Measurements from ENCODE around the gene NOS1AP. TPM values are rescaled to one million over a fixed set of nuclear protein-coding genes. Genes with fewer than 3 reads are reported as not detected.

Gene NOS1AP
- total RNA-seq, 2 donors from 2014 or later: 3.1 to 4.0 TPM

DNA sequence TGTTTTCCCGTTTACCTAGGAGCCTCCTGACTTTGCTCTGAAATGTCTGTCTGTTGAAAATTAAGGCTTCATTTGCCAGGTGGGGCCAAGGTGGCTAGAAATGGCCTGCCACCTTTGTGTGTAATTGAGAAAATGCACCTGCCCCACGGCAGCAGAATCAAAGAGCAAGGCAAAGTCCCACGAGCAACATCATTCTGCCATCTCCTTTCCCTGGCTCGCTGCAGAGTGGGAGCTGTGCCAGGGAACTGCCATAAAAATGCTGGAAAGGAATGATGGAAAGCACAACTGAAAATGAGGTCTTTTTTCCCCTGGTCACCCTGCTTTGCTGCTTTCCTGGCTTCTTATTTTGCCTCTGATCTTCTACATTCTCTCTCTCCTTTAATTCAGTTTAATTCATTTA lies 40.3 kb upstream of the NOS1AP start:
- ATAC-seq (no peak), DNase-seq (no peak)
- Histone ChIP-seq H3K4me3 (no peak overlapping the region), H3K27me3 (no peaks in the 10 kb centered on the region), H3K9me3 (no peaks in the 10 kb centered on the region), H3K36me3 (replicated peaks in 1 of 2; ENCODE audit: insufficient read depth in 1 of 2, low read depth in 2 of 2) (no peaks in the 10 kb centered on the region), H3K27ac (no peak overlapping the region), H3K4me1 (peaks cover 5% of the 10 kb centered on the region)
- WGBS, 2 donors: 24 to 38% methylated on average over 4 of the region's 4 CpGs
- intact Hi-C loops (cut with DNase I): no loop called here
- TF ChIP-seq, protein P1, sequence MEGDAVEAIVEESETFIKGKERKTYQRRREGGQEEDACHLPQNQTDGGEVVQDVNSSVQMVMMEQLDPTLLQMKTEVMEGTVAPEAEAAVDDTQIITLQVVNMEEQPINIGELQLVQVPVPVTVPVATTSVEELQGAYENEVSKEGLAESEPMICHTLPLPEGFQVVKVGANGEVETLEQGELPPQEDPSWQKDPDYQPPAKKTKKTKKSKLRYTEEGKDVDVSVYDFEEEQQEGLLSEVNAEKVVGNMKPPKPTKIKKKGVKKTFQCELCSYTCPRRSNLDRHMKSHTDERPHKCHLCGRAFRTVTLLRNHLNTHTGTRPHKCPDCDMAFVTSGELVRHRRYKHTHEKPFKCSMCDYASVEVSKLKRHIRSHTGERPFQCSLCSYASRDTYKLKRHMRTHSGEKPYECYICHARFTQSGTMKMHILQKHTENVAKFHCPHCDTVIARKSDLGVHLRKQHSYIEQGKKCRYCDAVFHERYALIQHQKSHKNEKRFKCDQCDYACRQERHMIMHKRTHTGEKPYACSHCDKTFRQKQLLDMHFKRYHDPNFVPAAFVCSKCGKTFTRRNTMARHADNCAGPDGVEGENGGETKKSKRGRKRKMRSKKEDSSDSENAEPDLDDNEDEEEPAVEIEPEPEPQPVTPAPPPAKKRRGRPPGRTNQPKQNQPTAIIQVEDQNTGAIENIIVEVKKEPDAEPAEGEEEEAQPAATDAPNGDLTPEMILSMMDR (IDR thresholded peaks at IDR 0.05): no peak
- TF ChIP-seq POLR2A (IDR thresholded peaks at IDR 0.05): no peak

DNA sequence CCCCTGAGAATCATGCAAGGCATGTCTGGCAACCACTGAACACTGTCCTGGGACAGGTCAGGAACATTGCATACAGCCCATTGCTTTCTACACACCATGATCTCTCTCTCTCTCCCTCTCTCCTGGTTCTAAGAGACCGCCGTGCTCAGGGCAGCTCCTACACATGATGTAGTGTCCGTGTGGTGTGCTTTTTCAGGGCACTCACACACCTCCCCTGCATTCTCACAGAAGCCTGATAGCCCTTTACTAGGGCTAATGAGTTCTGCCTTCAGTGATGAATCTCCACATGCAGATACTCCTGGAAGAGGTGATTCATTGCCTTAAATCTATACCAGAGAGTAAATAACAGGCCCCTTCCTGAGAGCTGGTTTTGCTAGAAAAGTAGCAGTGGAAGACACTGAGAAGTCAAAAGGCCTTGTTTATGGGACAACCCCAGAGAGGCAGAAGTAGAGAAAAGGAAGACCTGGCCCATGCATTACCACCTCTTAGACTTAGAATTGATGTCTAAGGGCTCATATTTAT lies 38.7 kb upstream of the NOS1AP start:
- Histone ChIP-seq H3K4me1 (no peaks in the 10 kb centered on the region), H3K27me3 (no peaks in the 10 kb centered on the region), H3K9me3 (no peaks in the 10 kb centered on the region), H3K36me3 (replicated peaks in 1 of 2; ENCODE audit: insufficient read depth in 1 of 2, low read depth in 2 of 2) (no peaks in the 10 kb centered on the region), H3K27ac (no peak overlapping the region), H3K4me3 (no peak overlapping the region)
- DNase-seq (no peak), ATAC-seq (no peak)
- no peak for TF ChIP-seq POLR2A (IDR thresholded peaks at IDR 0.05)
- TF ChIP-seq, protein P1 (IDR thresholded peaks at IDR 0.05): no peak
- WGBS, 2 donors: 88 to 91% methylated on average over 3 of the region's 3 CpGs
- intact Hi-C loops (cut with DNase I): loop anchor here (10.0 kb wide), 1 partner anchor 236 kb away; no protein-coding TSS in a partner anchor

DNA sequence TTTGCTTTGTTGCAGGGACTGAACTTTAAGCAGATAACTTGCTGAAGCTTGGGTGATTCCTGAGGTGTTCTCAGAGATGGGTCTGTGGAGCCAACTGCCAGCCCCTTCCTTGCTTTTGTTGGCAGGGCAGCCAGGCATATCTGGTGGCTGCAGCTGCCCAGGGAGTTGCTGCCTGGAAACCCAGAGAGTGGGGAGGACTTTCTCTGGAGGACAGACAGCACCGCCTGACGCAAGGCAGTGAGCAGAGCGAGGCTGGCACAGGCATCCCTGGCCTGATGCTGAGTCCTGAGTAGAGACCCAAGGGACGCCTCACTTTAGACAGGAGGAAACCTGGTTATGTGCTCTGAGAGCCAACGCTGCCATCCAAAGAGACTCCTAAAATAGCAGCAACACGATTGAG lies 36.1 kb upstream of the NOS1AP start:
- TF ChIP-seq POLR2A (IDR thresholded peaks at IDR 0.05): no peak
- TF ChIP-seq, protein P1 (IDR thresholded peaks at IDR 0.05): no peak
- no peak overlapping the region for H3K4me3 ChIP-seq
- no peaks in the 10 kb centered on the region for H3K9me3 ChIP-seq
- WGBS, 2 donors: 50 to 71% methylated on average over 3 to 6 of the region's 6 CpGs
- H3K27me3 ChIP-seq: no peaks in the 10 kb centered on the region
- no peaks in the 10 kb centered on the region for H3K36me3 ChIP-seq (replicated peaks in 1 of 2; ENCODE audit: insufficient read depth in 1 of 2, low read depth in 2 of 2)
- DNase-seq (no peak), ATAC-seq (no peak)
- H3K4me1 ChIP-seq: no peaks in the 10 kb centered on the region
- H3K27ac ChIP-seq: no peak overlapping the region
- intact Hi-C loops (cut with DNase I): loop anchor here (10.0 kb wide), 1 partner anchor 239 kb away; no protein-coding TSS in a partner anchor

DNA sequence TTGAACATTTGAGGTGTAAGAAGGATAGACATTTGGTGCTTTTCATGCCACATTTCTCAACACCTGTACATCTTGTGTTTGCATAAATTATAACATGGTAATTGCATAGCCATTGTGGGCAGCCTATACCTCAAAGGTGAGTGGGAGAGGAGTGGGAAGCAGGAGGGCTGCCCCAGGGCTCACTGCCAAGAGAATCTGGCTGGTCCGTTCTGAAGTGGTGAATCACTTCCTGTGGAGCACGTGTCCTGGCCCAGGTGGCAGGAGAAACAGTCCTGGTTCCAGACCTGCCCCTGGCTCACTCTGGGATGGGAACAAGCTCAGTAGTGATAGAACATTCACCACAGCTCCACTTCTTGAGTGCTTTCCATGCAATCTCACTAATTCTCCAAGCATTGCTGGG lies 34.2 kb upstream of the NOS1AP start:
- no peaks in the 10 kb centered on the region for H3K9me3 ChIP-seq
- ATAC-seq (no peak), DNase-seq (peak in 1 of 4 donors; percentile 50)
- no peak overlapping the region for H3K4me3 ChIP-seq
- no peak overlapping the region for H3K27ac ChIP-seq
- intact Hi-C loops (cut with DNase I): loop anchor here (10.0 kb wide), 1 partner anchor 240 kb away; no protein-coding TSS in a partner anchor
- H3K36me3 ChIP-seq (replicated peaks in 1 of 2; ENCODE audit: insufficient read depth in 1 of 2, low read depth in 2 of 2): no peaks in the 10 kb centered on the region
- H3K4me1 ChIP-seq: no peaks in the 10 kb centered on the region
- WGBS, 2 donors: 15% methylated on average over 2 of the region's 2 CpGs
- no peaks in the 10 kb centered on the region for H3K27me3 ChIP-seq
- TF ChIP-seq, protein P1 (IDR thresholded peaks at IDR 0.05): no peak
- TF ChIP-seq POLR2A (IDR thresholded peaks at IDR 0.05): no peak

DNA sequence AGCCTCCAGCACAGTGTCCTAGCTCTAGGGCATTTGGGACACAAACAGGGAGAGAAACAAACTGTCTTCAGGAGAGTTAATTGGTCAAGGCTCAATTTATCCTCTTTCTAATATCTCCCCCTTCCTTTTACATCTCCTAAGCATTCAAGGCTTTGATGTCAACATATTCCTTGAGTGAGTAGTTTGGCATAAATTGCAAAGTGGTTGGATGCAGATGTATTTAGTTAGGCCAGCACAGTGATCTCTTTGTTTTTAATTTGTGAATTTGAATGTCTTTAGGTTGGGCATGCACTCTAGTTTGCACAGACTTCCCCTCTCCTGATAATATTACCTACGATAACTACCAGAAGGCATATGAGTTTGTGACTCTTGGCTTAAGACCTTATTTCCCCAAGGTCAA lies 33.3 kb upstream of the NOS1AP start:
- Histone ChIP-seq H3K4me1 (no peaks in the 10 kb centered on the region), H3K27me3 (no peaks in the 10 kb centered on the region), H3K27ac (no peak overlapping the region), H3K36me3 (replicated peaks in 1 of 2; ENCODE audit: insufficient read depth in 1 of 2, low read depth in 2 of 2) (no peaks in the 10 kb centered on the region), H3K4me3 (no peak overlapping the region), H3K9me3 (no peaks in the 10 kb centered on the region)
- WGBS, 2 donors: 35 to 67% methylated on average over 1 of the region's 1 CpG
- TF ChIP-seq, protein P1 (IDR thresholded peaks at IDR 0.05): no peak
- TF ChIP-seq POLR2A (IDR thresholded peaks at IDR 0.05): no peak
- intact Hi-C loops (cut with DNase I): loop anchor here (10.0 kb wide), 1 partner anchor 241 kb away; no protein-coding TSS in a partner anchor
- ATAC-seq (no peak), DNase-seq (no peak)

Data from body of pancreas (tissue), 4 donors.